Left lobe of liver (tissue), 2 donors: ENCODE results near the gene CCNK. TPM values are rescaled to one million over a fixed set of nuclear protein-coding genes. Genes with fewer than 3 reads are reported as not detected.

Source experiments
- ATAC-seq: fragments of 200-7000 bp; cut with Tn5 transposase; one replicate; pipeline ENCODE4 v1.9.1; 2020; ENCODE audit warnings: mild to moderate bottlenecking, moderate library complexity
- DNase-seq: peaks from one replicate; pipeline ENCODE4 v3.0.0-alpha.2; 2020; ENCODE audit warnings: low spot score
- total RNA-seq: library from RNA; stranded (reverse); gene quantifications from one replicate; pipeline ENCODE4 v1.2.1, GENCODE V29; 2021
- donor health status: DM: no; HTN: no; CAD: no; lungs with moderate emphysema.
- donor health status: DM: no; HTN: yes; CAD: no.

CCNK gene
- total RNA-seq, 1 donor from 2014 or later = 13.8 TPM

DNA sequence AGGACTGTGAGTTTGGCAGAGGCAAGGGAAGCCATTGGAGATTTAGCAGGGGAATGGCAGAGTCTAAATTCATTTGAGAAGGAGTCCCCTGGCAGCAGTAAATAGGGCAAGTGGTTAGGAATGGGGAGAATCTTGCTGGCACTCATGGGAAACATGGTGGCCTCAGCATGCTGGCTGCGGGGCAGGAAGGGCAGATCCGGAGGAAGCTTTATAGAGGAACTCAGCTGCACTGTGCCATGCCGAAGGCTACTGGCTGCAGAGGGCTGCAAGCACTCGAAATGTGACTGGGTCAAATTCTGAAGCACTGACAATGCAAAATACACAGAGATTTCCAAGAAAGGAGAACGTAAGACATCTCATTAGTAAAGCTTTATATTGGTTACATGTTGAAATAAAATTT is 23.9 kb downstream of the CCNK start:
- ATAC-seq (no peak), DNase-seq (no peak)

DNA sequence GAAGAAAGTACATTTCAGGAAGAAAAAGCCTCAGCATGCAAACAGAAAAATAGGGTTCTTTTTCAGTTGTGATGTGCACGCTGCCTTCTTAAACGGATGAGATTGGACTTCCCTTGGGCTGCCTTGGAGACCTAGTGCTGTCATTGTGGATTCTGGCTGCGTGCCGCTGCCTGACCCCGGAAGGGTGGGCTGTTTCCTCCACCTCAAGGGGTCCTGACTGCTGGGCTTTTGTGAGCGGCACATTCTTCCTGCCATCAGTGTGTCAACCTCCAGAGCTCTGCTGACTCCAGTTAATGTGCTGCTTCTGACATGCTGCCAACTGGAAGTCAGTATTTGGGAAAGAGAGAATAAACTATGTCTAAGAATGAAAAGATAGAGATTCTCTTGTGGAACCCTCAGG is 25.1 kb downstream of the CCNK start:
- ATAC-seq (no peak), DNase-seq (no peak)

DNA sequence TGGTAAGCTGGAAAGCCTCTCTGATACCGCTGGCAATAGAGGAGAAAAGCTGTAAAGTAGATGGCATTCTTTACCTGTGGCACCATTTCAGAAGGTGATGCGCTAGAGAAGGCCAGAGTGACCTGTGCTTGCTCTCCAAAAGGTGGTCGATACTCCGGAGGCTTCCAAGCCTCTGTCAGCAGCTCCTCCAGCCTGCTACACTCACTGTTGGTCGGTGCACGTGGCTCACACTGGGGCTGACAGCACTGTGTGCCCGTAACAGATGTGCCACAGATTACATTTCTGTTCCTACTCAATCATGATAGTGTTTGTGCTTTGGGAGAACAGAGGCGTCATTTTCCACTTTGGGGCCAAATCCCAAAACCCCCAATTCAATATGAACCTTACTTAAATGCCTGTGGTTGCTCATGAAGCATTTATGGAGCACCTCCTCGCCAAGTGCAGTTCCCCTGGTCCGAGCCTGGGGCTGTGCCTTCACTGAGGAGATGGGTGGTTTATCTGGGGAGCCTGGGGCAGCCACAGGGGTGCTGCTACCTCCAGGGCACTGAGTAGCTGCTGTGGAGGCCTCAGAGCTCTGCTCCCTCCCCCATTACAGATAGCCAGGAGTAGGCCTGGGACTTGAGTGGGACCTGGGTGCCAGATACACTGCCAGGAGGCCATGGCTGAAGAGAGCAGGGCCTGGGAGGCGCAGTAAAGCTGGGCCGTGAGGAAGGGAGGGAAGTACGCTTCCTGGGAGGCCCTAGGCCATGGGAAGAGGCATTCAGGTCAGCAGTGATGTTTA is 26.8 kb downstream of the CCNK start:
- peak; percentile 5 for ATAC-seq
- no peak for DNase-seq

DNA sequence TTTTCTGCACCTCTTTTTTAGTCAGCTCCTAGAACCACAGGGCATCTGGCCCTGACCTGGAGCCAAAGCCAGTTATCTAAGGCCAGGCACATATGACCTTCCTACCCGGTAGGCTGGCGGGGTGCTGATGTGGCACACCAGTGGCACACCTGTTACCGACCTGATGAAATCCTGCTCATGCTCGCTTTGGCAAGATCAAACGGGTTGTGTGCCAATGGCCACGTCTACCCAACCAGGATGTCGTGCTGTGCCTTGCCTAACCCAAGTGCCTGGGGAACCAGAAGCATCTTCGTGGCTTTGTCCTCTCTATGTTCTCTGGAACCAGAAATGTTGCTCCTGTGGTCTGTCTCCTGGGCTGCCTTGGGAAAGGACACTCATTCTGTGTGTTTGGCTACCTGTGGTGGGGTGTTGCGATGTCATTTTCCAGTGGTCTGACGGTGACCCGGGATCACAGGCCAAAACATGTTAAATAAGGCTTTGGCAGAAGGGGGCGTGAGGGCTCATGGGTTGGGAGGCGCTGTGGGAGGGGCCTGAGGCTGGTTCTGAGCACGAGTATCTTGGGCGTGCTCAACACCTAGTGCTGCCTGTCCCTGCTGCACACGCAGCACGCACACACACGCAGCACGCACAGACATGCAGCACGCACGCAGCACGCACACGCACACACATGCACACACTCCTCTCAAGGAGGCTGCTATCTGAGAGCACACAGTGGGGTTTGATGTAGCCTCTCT is 27.9 kb downstream of the CCNK start:
- peak; percentile 87 for ATAC-seq
- peak; percentile 92 for DNase-seq

DNA sequence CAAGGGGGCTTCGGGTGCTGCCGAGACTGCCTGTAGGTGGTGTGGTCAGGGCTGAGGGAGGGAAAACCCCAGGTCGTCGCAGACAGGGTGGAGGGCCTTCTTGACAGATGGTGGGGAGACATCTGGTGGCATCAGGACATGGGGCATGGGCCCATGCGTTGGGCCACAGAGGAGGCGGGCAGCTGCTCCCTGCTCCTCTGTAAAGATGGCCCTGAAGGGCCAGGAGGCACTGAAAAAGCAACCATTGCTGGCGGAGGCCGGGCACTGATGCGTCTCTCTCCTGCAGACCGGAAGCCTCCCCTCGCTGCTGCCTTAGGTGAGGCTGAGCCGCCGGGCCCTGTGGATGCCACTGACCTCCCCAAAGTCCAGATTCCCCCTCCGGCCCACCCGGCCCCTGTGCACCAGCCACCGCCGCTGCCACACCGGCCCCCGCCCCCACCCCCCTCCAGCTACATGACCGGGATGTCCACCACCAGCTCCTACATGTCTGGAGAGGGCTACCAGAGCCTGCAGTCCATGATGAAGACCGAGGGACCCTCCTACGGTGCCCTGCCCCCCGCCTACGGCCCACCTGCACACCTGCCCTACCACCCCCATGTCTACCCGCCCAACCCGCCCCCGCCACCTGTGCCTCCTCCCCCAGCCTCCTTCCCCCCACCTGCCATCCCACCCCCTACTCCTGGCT is 28.8 kb downstream of the CCNK start:
- no peak for DNase-seq
- ATAC-seq = no peak

DNA sequence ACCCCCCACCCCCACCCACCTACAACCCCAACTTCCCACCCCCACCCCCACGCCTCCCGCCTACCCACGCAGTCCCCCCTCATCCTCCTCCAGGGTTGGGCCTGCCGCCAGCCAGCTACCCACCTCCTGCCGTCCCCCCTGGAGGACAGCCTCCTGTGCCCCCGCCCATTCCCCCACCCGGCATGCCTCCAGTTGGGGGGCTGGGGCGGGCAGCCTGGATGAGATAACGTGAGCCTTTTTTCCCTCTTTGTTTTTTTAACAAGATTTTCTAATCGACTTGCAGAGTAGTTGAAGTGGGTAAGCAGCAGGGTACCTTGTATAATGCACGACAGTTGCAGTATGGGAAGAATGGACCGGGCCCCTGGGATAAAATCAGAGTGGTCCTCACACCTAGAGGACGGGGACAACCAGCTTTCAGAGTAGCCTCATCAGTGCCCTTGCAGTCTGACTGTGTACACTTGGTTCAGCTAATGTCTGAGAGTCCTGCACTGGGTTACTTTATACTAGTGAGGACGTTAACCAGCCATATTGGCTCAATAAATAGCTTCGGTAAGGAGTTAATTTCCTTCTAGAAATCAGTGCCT is 29.4 kb downstream of the CCNK start:
- no peak for ATAC-seq
- DNase-seq = no peak

DNA sequence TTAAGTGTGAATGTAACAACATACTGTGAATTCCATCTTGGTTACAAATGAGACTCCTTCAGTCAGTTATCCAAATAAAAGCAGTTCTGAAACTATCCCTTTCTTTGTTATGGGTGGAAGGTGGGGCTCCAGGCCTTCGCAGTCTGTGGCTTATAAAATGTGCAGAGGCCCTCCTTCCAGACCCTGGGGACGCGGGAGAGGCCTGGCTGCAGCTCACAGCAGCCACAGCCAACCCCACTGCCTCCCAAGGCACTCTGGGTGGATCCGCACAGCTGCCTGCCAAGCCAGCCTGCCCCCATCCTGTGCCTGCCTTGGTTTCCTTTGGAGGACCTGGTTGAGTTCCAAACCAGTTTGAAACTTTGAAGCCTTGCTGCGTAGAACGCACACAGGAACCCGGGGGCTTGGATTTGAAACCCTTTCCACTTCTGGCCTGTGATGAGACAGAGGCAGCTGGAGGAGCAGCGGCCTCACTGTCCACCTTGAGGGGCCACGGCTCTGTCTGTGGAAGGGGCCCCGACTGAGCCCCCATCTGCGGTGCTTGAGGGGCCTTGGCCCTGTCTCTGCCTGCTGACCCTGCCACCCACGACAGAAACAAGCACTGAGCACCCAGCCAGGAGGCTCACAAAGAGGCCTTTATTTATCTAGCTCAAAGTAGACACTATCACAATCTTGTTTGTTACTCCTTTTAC is 30.4 kb downstream of the CCNK start:
- DNase-seq (no peak), ATAC-seq (no peak)

DNA sequence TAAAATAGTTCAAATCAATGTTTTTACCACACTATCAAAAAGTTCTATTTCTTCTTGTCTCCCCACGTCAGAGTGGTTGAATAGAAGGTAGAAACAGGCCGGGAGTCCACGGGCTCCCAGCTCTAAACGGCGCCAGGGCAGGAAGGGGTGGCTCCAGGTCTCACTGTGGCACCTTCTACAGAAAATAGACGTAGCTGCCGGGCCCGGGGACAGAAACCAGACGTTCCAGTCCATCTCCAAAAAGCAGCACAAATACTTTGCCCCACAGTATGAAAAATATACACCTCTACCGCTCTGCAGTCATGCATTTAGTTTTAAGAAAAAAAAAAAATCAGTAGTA is 30.9 kb downstream of the CCNK start:
- no peak for ATAC-seq
- DNase-seq = no peak

DNA sequence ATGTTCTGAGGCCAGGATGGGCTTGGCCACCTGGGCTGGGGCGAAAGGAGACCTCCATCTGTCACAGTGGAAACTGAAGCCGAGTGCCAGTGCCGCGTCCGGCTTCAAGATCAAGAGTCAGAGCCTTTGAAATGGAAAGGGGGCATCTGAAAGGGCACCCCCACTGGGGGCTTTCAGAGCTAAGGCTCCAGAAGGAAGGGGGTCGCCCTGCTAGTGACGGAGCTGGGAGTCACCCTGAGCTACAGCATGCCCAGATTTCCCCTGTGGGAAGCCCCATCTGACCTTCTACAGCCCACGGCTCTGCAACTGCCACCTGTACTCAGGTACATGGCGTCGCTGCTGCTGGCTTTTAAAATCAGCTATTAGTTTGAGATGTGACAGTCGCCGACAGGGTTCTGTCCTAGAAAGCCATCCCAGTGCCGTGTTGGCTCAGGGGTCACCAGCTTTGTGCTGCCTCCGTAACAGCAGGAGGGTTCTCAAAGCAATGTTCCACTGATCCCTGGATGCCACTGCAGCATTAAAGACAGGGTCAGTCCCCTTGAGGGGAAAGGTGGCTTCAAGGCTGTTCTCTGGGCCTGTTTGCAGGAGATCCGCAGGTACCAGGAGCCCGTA is 31.5 kb downstream of the CCNK start:
- ATAC-seq = no peak
- no peak for DNase-seq

DNA sequence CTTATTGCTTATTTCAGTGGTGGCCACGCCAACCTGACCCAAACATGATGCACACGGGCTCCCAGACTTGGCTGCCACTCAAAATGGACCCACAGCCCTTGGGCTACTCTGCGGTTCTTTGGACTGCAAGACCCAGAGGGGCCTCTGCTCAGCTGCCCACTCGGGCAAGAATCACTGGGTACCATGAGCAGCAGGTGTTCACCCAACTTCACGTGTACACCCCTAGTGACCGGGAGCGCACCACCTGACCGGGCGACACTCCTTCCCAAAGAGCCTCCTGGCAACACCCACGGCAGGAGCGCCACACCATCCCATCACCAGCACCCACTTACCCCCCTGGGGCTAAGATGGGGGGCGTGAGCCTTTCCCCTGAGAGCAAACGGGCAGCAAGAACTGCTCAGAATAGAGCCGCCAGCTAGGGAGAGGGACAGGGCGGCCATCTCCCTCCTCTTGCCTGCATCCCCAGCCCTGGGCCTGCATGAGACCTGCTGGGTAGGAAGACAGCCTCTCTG is 32.0 kb downstream of the CCNK start:
- DNase-seq = peak; percentile 43
- ATAC-seq = no peak

DNA sequence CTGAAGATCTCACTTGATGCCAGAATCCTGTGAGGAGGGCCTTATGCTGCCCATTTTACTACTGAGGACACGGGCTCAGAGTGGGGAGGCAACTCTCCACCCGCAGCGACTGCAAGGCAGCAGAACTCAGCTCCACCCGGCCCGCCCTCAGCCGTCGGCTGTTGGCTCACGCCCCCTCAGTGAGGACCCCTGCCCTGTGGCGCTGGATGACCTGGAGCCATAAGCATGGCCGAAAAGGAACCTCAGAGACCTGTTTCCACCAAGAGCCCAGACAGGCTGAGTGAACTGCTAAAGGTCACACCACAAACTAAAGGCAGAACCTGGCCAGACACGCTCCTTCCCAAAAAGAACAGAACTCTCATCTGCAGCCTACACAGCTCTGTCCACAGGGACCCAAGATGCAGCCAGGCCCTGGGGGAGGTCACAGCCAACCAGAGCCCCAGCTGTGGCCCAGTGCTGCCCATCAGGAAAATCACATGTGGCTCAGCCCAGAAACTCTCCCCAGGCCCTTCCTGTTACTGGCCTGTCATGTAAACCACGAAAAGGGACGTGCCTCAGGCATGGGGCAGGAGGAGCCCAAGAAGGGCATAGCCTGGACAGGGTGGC is 32.8 kb downstream of the CCNK start:
- ATAC-seq (no peak), DNase-seq (peak; percentile 44)

DNA sequence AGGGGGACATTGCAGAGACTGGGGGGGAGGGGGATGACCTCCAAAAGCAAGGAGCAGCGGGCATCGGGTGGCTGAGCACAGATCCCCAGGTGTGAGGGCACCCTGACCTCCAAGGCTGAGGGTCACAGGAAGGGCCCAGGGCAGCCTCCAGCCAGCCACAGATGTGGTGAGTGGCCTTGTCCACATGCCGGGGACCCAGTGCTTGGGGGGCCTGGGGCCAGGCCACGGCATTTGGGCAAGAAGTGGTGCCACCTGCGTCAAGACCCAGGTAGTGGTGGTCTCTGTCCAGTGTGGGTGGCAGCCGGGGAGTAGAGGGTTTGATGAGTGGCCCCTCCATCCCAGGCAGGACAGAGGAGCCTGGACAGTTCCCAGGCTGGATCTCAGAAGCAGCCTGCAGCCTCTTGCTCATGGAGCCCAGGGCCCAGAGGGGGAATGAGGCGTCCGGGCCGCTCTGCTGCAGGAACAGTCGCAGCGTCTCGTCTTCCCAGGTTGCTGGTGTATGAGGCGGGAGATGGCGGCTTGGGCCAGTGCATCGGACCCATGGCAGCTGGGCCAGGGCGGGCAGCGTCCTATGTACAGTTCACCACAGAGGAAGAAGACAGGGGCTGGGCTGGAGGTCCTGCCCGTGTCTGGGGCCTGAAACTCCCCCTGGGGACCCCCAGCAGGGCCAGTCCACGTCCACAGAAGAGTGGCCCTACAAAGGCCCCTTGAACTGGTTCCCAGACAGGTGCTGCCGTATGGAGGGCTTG is 33.5 kb downstream of the CCNK start:
- ATAC-seq = no peak
- DNase-seq = peak; percentile 42

DNA sequence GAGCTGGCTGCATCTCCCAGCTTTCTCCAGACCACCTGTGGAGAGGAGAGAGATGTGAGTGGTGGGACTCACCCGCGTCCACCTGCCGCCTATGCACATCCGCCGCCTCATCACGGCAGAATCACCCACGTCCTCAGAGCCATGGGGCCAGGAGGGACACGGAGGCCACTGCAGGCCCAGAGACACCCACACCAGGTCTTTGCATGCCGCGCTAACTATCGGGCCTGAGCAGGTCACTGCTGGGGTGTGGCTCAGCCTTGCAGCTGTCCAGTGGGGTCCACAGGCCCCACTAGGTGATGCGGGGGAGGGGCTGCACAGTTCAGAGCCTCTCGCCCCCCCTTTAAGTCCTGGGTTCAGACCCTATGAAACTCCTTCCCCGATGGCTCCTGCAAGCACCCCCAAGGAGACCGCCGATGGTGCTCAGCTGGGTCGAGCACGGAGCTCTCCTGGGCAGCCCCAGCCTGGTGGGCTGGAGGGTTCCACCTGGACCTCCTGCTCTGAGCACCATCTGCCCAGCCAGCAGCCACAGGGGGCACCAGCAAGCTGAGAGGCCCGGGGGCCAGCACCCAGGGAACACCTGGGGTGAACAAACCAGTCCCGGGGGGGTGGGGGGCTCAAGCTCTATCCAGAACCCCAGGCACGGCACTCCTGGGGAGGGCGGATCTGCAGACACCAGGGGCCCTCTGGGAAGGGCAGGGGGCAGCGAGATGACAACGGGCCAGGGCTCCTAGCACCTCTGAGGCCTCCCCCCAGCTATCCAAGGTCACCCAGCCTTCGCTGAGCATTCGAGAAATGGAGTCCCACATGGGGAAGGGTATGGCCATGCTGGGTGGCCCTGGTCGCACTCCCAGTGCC is 34.3 kb downstream of the CCNK start:
- no peak for ATAC-seq
- peak; percentile 45 for DNase-seq

DNA sequence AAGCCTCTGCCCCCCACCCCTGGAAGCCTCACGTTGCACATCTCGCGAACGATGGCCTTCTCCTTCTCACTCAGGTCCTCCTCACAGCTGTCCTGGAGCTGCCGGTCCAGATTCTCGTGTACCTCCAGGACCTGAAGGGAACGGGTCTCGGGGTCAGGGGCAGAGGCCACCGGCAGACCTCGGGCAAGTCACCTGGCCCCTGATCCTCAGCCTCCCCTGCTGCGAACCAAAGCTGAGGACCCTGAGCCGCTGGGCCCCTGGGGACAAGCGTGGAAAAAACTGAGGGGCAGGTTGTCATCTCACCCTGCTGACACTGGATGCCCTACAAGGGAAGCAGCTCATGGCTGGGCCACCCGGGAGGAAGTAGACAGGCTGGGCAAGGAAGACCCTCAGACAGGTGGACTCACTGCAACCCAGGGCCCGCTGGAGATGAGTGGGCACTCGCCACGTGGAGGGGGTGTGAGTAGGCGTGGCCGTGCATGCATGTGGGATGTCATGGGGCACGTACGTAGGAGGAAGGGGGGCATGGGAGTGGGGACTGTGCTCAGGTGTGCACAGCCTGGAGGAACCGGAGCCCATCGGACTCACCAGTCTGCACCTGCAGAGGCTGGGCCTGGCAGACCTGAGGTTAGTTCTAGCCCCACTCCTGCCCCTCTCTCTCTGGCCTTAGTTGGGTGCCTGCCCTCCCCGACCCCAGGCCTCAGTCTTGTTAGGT is 35.1 kb downstream of the CCNK start:
- DNase-seq (peak; percentile 41), ATAC-seq (no peak)

DNA sequence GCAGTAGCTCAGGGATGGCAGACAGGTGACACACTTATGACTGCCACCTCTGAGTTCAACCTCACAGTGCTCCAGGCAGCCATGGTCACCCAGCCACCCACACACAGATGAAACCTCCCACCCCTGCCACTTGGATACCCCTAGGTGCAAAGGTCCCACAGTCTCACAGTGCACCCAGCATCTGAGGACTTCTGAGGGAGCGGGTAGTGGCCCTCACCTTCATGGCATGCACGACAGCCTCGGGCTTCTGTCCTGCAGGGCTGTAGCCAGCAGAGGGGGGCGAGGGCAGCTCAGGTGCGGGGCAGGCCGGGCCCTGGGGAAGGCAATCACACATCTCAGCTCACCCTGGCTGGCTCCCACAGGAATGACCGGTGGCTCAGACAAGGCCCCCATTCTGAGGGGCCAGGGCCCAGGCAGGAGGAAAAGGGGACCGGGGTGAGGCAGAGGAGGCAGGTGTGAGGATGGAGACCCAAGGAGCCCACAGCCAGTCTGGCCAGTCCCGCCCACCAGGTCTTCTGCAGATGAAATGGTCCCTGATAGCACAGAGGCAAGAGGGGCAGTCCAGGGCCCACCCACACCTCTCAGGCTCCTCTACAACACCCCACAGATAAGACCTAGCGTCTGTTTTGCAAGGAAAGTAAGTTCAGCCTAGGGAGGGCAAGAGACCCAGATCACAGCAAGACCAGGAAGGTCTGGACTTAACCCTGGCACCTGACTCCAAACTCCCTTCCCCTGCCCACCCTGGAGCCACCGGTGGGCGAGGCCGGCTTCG is 35.8 kb downstream of the CCNK start:
- DNase-seq = peak; percentile 41
- ATAC-seq = no peak

DNA sequence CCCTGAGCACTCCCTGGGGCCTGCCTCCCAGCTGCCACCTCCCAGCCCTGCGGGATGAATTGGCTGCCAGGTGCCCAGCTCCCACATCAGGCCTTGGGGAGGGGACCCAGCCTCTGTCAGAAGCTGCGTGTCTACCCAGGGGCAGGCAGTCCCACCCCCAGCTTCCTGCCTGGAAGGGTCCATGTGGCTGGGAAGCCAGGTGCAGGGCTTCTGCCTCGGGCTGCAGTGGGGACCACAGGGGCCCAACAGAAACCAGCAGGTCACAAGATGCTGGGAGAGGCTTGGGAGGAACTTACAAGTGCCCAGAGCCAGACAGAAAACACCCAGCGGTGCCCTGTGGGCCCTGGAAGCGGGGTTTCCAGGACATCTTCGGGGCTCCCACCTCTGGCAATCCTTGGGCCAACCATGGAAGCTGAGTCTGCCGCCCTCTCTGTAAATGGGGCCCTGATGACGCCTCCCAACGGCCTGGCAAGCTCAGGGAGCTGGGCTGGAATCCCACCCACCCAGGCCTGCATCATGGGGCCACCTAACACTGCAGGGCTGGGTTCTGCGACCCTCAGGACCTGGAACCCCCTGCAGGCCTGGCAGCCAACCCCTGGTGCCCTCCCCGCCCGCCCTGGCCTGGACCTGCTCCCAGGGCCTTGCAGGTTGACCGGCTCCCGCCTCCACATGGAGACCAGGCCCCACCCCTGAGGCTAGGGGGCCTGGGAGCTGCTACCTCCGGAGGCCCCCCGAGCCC is 36.6 kb downstream of the CCNK start:
- ATAC-seq (no peak), DNase-seq (no peak)
